Measurements from ENCODE around the gene HMX1.

The HMX1 gene

GRCh38 chr4:8891646-8892555 is 20.3 kb upstream of the HMX1 start:
- no peak for DNase-seq

GRCh38 chr4:8891255-8891645 is 19.6 kb upstream of the HMX1 start:
- no peak for DNase-seq

GRCh38 chr4:8888856-8889255 is 17.2 kb upstream of the HMX1 start:
- DNase-seq = no peak

- DNase-seq = no peak
Measured at GRCh38 chr4:8886612-8887406, 15.2 kb upstream of the HMX1 start.

GRCh38 chr4:8882239-8882638 is 10.6 kb upstream of the HMX1 start:
- no peak for DNase-seq

- no peak for DNase-seq
Measured at GRCh38 chr4:8880851-8881250, 9.2 kb upstream of the HMX1 start.

- DNase-seq = no peak
Measured at GRCh38 chr4:8879574-8879973, 7.9 kb upstream of the HMX1 start.

GRCh38 chr4:8878421-8878820 is 6.8 kb upstream of the HMX1 start:
- DNase-seq = no peak

GRCh38 chr4:8877780-8878040 is 6.1 kb upstream of the HMX1 start:
- no peak for DNase-seq

- no peak for DNase-seq
Measured at GRCh38 chr4:8876982-8877779, 5.5 kb upstream of the HMX1 start.

GRCh38 chr4:8874896-8875680 is 3.4 kb upstream of the HMX1 start:
- no peak for DNase-seq

- DNase-seq = no peak
Measured at GRCh38 chr4:8874003-8874895, 2.6 kb upstream of the HMX1 start.

- DNase-seq = no peak
Measured at GRCh38 chr4:8872402-8873291, 1.0 kb upstream of the HMX1 start.

GRCh38 chr4:8870647-8871416 is 807 bp downstream of the HMX1 start:
- DNase-seq = no peak

- no peak for DNase-seq
Measured at GRCh38 chr4:8869898-8870646, 1.6 kb downstream of the HMX1 start.

GRCh38 chr4:8869002-8869897 is 2.4 kb downstream of the HMX1 start:
- DNase-seq = no peak

GRCh38 chr4:8868321-8869001 is 3.2 kb downstream of the HMX1 start:
- no peak for DNase-seq
